Measurements from ENCODE around the gene REEP1. TPM values are rescaled to one million over a fixed set of nuclear protein-coding genes. Genes with fewer than 3 reads are reported as not detected.
A peak's percentile ranks its signal among the peaks of the same experiment; 100 is the strongest.

Gene REEP1
- total RNA-seq, 1 donor from 2014 or later: 12.0 TPM

- peak overlapping the region; percentile 9 for H3K4me3 Mint-ChIP-seq (ENCODE audit: low read depth)
- H3K27me3 Mint-ChIP-seq: peaks cover 2% of the 10 kb centered on the region
- H3K27ac Mint-ChIP-seq: no peak overlapping the region
- H3K36me3 Mint-ChIP-seq (ENCODE audit: insufficient read depth): no peaks in the 10 kb centered on the region
- H3K4me1 Mint-ChIP-seq (ENCODE audit: low read depth): peaks cover 15% of the 10 kb centered on the region
- TF ChIP-seq CTCF (IDR thresholded peaks at IDR 0.05; ENCODE audit: unreplicated experiment): peak; percentile 77
- H3K9me3 Mint-ChIP-seq (ENCODE audit: low read depth): no peaks in the 10 kb centered on the region
- DNase-seq (ENCODE audit: low spot score, unreplicated experiment): peak; percentile 49
Measured at GRCh38 chr2:86368161-86368824, 30.9 kb upstream of the REEP1 start.

DNA sequence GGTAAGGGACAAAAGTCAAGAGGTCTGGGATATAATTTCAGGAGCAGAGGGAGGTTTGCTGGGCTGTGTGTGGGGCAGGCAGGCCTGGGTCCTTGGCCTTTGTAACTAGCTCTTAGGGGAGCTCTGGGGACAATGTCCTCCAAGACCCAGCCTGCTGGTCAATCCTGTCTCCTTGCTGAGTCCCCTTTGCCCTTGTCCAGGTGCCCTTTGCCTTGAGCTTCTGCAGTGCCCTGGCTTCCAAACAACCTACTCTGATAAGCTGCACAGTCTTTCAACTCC lies 30.0 kb upstream of the REEP1 start:
- no peak for DNase-seq (ENCODE audit: low spot score, unreplicated experiment)
- Mint-ChIP-seq H3K36me3 (ENCODE audit: insufficient read depth) (no peaks in the 10 kb centered on the region), H3K9me3 (ENCODE audit: low read depth) (no peaks in the 10 kb centered on the region), H3K4me1 (ENCODE audit: low read depth) (peaks cover 15% of the 10 kb centered on the region), H3K27me3 (no peaks in the 10 kb centered on the region), H3K27ac (no peak overlapping the region), H3K4me3 (ENCODE audit: low read depth) (no peak overlapping the region)
- no peak for TF ChIP-seq CTCF (IDR thresholded peaks at IDR 0.05; ENCODE audit: unreplicated experiment)

- H3K4me3 Mint-ChIP-seq (ENCODE audit: low read depth): no peak overlapping the region
- H3K27me3 Mint-ChIP-seq: no peaks in the 10 kb centered on the region
- no peak overlapping the region for H3K27ac Mint-ChIP-seq
- no peaks in the 10 kb centered on the region for H3K36me3 Mint-ChIP-seq (ENCODE audit: insufficient read depth)
- no peak for TF ChIP-seq CTCF (IDR thresholded peaks at IDR 0.05; ENCODE audit: unreplicated experiment)
- no peaks in the 10 kb centered on the region for H3K9me3 Mint-ChIP-seq (ENCODE audit: low read depth)
- DNase-seq (ENCODE audit: low spot score, unreplicated experiment): no peak
- peaks cover 15% of the 10 kb centered on the region for H3K4me1 Mint-ChIP-seq (ENCODE audit: low read depth)
Measured at GRCh38 chr2:86366651-86367498, 29.4 kb upstream of the REEP1 start.

GRCh38 chr2:86364894-86365293 lies 27.5 kb upstream of the REEP1 start:
- H3K9me3 Mint-ChIP-seq (ENCODE audit: low read depth): no peaks in the 10 kb centered on the region
- no peak for TF ChIP-seq CTCF (IDR thresholded peaks at IDR 0.05; ENCODE audit: unreplicated experiment)
- H3K36me3 Mint-ChIP-seq (ENCODE audit: insufficient read depth): no peaks in the 10 kb centered on the region
- H3K4me3 Mint-ChIP-seq (ENCODE audit: low read depth): no peak overlapping the region
- H3K27me3 Mint-ChIP-seq: no peaks in the 10 kb centered on the region
- peaks cover 20% of the 10 kb centered on the region for H3K4me1 Mint-ChIP-seq (ENCODE audit: low read depth)
- no peak overlapping the region for H3K27ac Mint-ChIP-seq
- no peak for DNase-seq (ENCODE audit: low spot score, unreplicated experiment)

DNA sequence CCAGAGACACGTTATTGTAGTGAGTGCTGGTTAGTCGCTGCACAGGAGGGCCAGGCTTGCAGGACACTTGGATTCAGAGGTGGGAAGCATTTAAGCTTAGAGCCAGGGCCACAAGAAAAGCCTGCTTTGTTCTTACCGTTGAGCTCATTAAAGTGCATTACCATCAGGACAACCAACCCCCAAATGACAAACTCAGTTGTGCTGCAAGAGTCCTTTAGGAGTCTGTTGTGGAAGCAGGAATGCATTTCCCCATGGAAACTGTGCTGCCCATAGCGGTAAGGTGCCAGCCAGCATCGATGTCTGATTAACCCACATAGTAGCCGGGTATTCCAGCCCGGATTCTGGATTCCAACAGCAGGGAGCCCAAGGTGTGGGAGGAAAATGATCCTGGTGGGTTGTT lies 23.4 kb upstream of the REEP1 start:
- no peak for TF ChIP-seq CTCF (IDR thresholded peaks at IDR 0.05; ENCODE audit: unreplicated experiment)
- no peaks in the 10 kb centered on the region for H3K9me3 Mint-ChIP-seq (ENCODE audit: low read depth)
- no peaks in the 10 kb centered on the region for H3K36me3 Mint-ChIP-seq (ENCODE audit: insufficient read depth)
- H3K4me3 Mint-ChIP-seq (ENCODE audit: low read depth): no peak overlapping the region
- peaks cover 9% of the 10 kb centered on the region for H3K4me1 Mint-ChIP-seq (ENCODE audit: low read depth)
- no peaks in the 10 kb centered on the region for H3K27me3 Mint-ChIP-seq
- no peak for DNase-seq (ENCODE audit: low spot score, unreplicated experiment)
- no peak overlapping the region for H3K27ac Mint-ChIP-seq
